ENCODE measurements around the gene TRPV6.

The TRPV6 gene

DNA sequence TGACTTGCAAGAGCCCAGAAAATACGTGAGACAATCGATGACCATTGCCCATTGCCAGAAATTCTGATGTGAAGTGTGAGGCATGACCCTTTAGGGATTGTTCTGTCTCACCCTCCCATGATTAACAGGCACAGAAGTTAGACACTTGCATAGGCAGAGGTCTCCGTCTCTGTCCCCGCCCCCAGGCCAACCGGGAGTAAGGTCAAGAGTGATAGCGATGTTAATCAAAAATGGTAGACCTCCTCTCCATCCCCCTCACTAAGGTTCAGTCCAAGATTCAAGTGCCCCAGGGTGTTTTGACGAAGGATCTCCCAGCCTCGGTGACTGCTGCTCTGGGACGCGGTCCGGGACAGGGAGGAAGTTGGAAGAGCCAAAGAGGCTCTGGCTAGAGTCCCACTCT, 22.7 kb upstream of the TRPV6 start:
- DNase-seq (ENCODE audit: low read depth in 3 of 3) = no peak

DNA sequence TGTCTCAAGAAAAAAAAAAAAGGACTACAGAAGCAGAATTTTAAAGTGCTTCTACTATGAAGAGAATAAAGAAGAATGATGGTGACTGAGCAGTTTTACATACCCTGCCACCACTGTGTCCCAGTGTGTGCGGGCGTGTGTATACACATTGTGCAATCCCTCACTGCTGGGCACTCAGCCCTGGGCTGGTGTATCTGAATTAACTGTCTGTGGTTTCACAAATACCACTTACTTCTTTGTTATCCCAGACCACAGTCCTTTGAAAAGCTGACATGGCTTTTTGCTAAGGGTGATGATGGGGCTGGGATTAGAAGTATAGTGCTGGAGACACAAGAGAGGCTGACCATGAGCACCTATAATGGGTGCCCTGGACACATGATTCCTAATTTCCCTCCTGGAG, 21.1 kb upstream of the TRPV6 start:
- no peak for DNase-seq (ENCODE audit: low read depth in 3 of 3)

DNA sequence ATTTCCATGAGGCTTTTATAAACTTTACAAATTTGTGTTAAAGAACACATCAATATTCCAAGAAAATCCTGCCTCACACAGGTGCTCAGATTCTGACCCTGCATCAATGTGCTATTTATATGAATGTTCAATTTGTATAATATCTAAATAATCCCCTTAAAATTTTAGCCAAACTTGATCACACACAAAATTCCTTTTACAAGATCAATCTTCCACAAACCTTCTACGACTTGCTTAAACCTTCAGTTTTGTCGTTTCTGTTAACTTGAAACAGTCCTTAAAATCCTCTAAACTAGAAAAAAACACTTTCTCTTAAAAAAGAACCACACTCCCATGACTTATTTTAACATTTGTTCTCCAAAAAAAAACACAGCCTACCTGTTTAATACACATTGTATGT, 20.2 kb upstream of the TRPV6 start:
- DNase-seq (ENCODE audit: low read depth in 3 of 3) = no peak

DNA sequence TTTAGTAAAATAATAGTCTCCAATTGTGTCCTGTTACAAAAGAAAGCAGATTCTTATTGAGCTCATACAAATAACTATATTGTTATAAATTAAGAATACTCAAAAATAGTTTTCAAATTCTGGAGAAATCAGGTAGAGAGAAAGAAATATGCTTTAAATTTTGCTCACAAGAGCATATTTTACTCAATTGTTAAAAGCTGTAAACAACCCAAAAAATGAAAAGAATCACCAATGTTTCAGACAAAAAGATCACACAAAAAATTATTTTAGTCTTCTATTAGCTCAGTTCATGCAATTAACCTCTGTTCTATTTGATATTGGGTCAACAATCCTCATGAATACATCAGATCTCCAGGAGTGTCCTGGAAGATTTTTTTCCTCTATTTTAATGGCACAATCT, 18.6 kb upstream of the TRPV6 start:
- DNase-seq (ENCODE audit: low read depth in 3 of 3) = no peak

- no peak for DNase-seq (ENCODE audit: low read depth in 3 of 3)
Measured at GRCh38 chr7:142901426-142902259, 16.1 kb upstream of the TRPV6 start.

DNA sequence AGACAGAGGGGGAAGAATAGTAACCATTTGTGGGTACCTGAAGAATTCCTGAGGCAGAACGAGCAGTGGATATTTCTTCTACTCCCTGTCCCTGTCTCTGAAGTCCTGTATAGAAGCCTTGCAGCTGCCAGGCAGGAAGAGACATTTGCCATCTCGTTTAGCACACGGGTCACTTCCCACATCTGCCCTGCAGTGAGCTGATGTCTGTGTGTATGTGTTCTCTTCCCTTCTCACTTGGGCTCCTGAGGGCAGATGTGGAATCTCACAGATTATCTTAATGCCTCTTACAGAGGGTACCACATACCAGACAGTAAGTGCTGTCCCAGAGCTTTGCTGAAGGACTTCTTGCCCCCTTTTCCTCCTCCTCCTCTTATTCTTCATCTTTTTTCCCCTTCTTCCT, 14.1 kb upstream of the TRPV6 start:
- DNase-seq (ENCODE audit: low read depth in 3 of 3) = no peak

DNA sequence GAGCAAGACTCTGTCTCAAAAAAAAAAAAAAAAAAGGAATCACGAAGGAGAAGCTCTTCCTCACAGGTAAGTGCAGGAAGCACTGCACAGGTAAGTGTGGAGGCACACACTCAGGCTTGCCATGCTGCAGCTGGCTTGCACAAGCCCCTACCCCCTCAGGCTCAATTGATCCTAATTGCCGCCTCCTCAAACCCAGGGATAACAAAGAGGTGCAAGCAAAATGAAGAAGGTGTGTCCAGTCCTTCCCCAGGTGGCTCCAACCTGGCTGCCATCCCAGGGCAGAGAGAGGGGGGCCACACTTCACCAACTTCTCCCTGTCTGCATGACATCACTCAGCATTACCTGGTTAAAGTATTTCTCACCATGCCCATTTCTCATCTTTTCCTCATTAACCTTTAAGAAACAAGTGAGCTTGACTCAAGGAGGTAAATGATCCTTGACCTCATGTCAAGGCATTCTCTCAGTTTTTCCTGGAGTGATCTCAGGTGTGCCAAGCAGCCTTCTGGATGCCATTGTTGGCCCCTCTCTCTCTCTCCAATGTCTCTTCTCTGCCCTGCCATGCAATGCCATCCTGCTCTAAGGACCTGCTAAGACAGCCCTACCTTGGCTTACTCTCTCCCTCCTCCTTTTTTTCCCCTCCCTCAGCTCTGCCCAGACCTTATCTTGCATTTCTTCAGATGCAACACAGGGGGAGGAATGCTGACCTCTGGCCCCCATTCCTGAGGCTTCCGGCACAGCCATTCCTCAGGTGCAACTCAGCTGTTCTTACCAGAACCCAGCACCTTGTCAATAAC, 13.0 kb upstream of the TRPV6 start:
- DNase-seq (ENCODE audit: low read depth in 3 of 3) = no peak

DNA sequence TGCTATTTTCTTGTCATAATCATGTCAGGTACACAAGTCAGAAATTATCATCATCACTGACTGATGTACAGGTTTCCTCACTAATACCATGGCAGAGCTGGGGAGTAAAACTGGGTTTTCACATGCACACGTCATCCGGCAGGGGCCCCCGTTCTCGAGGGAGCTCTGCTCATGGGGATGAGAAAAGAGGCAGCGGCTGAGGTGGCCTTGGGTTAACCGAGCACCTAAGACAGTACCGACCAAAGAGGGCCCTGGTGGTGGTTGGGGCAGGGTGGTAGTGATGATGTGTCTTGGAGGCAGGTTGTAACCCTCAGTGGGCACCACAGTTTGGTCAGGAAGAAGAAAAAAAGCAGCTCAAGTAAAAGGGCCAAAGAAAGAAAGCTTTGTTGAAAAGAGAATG, 12.1 kb upstream of the TRPV6 start:
- DNase-seq (ENCODE audit: low read depth in 3 of 3) = no peak

GRCh38 chr7:142896741-142897379, 11.3 kb upstream of the TRPV6 start:
- DNase-seq (ENCODE audit: low read depth in 3 of 3) = no peak

- DNase-seq (ENCODE audit: low read depth in 3 of 3) = no peak
Measured at GRCh38 chr7:142896151-142896550, 10.6 kb upstream of the TRPV6 start.

- no peak for DNase-seq (ENCODE audit: low read depth in 3 of 3)
Measured at GRCh38 chr7:142894985-142895593, 9.5 kb upstream of the TRPV6 start.

DNA sequence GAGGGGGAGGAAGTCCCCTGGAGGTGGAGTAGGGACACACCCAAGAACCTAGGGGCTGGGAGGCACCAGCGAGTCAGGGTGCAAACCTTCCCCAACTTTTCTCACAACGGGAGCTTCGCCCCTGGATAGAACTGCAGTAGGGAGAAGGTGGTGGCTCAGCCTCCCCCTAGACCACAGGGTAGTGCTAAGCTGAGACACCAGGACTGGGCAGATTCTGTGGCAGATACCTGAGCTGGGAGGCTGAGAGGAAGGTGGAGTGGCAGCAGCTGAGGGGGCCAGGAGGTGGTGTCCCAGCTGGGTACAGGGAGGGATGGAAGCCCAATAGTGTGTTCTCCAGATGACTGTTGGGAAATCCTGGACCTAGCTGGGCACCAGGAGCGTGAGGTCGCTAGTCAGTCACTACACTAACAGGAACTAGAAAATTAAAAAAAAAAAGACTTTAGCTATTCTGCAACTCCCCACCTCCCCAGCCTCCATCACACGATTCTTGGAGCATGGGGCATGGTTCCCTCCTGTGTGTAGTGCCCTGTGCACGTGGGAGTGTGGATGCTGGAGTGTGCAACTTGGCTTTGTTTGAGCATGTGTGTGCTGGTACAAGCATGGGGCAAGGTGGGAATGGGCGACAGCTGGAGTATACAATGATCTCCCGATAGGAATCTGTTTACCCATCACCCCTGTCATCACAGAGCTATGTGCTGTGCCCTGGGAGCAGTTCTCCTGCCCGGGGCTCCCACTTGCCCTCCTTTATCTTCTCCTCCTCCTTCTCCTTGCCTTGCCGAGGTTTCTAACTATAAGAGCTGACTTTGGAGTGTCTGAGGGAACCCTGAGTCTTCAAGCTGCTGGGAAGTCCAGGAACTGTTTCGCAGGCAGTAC, 8.8 kb upstream of the TRPV6 start:
- no peak for DNase-seq (ENCODE audit: low read depth in 3 of 3)

DNA sequence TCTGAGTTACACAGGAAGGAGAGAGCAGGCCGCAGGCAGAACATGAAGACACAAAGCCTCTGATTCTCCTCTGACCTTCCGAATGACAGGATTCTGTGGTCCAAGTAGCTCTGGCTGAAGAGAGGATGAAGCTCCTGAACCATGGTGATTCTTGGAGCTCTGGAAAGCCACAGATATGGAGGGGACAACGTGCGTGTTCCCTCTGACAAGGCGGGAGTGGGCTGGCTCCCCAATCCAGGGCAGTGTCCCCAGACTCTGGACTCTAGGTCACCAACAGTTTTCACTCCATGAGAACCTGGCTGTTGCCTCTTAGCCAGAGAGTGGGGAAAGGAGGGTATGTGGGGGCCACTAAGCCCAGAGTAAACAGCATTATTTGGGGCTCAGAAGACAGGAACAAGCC, 7.4 kb upstream of the TRPV6 start:
- DNase-seq (ENCODE audit: low read depth in 3 of 3) = no peak

- no peak for DNase-seq (ENCODE audit: low read depth in 3 of 3)
Measured at GRCh38 chr7:142891490-142892082, 6.0 kb upstream of the TRPV6 start.

GRCh38 chr7:142890874-142891485, 5.4 kb upstream of the TRPV6 start:
- no peak for DNase-seq (ENCODE audit: low read depth in 3 of 3)

DNA sequence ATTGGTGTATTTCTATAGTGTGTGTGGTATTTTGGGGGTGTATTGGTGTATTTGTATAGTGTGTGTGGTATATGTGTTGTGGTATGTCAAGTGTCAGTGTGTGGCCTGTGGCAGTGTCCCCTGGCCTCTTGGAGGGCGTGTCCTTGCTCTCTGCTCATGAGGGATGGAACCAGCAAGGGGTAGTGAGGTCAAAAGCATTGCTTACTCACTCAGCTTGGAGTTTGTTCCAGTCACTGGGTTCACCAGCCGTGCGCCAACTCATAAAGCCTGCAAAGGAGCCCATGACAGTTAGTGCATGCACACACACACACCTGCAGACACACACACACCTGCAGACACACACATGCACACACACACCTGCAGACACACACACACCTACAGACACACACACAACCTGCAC, 4.3 kb upstream of the TRPV6 start:
- no peak for DNase-seq (ENCODE audit: low read depth in 3 of 3)

DNA sequence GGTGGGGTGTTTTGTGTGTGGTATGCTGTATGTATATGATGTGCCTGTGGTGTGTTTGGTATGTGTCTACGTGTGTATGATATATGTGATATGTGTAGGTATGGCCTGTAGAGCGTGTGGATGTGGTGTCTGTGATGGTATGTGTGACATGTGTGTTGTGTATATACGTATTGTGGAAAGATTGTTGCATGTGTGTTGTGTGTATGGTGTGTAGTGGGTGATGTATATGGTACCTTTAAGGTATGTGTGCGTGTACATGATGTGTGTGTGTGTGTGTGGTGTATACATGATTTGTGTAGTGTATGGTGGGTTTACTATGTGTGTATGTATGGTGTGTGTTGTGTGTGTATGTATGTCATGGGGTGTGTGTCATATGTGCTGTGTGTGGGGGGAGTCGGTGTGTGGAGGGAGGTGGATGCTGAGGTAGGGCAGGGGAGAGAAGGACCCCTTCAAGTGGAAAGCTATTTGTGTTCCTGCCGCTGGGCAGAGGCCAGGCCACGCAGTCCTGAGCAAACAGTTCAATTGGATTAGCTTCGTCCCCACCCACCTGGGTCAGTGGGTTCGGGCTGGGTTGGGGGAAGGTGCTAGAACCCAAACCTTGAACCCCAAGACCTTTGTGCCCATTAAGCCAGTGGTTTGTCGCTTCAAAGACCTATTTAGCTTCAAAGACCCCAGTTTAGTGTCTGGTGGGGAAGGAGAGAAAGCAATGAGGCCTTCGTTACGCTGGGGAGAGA, 1.9 kb upstream of the TRPV6 start:
- DNase-seq (ENCODE audit: low read depth in 3 of 3) = no peak

- DNase-seq (ENCODE audit: low read depth in 3 of 3) = no peak
Measured at GRCh38 chr7:142886866-142887265, 1.3 kb upstream of the TRPV6 start.

GRCh38 chr7:142884286-142884640, 1.3 kb downstream of the TRPV6 start:
- DNase-seq (ENCODE audit: low read depth in 3 of 3) = no peak
